HG03378 (cell line): ENCODE data around the gene DAO.

Experiments used
- ATAC-seq: cut with Tn5 transposase; IDR thresholded peaks from one replicate; pipeline ENCODE4 v1.9.1; 2021; ENCODE audit warnings: mild to moderate bottlenecking, moderate library complexity; ENCODE audit not compliant: unreplicated experiment

Gene DAO

DNA sequence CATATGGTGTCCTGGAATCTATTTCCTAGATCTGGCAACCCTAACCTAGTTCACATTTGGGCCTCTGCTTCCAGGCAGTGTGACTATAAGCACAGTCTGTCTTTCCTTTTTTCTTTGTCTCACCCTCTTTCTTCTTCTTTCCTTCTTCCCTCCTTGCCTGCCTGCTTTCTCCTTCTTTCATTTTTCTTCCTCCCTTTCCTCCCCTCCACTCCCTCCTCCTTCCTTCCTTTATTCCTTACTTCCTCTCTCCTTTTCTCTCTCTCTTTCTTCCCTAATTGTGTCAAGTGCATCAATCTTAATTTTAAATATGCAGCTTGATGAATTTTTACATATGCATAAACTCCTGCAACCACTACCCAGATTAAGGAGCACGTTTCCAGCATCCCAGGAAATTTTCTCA, 4.6 kb upstream of the DAO start:
- no peak for ATAC-seq

DNA sequence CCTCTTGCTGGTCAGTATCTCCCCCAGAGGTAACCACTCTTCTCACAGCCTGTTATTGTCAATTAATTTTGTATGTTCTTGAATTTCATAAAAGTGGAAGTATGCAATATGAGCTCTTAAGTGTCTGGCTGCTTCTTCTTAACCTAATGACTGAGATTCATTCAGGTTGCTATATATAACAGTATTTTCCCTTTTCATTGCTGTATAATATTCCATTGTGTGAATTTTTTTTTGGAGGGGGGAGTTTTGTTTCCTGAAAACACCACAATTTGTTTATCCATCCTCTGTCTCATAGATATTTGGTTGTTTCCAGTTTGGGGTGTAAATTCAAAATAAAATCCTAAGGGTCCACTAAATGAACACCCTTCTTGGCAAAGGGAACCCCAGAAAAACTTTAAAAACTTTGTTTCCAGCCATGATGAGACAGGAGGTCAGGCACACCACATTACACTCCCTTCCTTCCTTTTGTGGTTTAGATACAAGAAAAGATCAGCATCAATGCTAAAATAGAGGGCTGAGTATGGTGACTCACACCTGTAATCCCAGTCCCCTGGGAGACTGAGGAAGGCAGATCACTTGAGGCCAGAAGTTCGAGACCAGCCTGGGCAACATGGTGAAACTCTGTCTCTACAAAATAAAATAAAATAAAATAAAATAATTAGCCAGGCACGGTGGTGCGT, 4.1 kb upstream of the DAO start:
- ATAC-seq: no peak

DNA sequence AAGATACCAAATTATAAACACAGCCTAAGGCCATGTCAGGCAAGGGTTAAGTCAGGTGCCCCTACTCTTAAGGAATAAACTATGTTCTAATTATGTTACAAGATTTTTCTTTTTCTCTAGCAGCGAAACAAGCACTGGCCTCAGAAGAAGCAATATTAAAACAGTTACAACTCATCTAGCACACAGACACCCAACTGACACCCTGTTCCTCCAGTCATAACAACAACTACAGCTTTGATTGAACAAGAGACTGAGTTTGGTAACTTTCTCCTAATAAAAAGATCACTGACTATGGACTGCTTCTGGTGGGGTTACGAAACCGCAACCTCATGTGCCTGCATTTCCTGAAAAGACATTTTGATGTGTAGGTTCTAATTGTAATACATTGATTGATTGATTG, 3.3 kb upstream of the DAO start:
- ATAC-seq: no peak

DNA sequence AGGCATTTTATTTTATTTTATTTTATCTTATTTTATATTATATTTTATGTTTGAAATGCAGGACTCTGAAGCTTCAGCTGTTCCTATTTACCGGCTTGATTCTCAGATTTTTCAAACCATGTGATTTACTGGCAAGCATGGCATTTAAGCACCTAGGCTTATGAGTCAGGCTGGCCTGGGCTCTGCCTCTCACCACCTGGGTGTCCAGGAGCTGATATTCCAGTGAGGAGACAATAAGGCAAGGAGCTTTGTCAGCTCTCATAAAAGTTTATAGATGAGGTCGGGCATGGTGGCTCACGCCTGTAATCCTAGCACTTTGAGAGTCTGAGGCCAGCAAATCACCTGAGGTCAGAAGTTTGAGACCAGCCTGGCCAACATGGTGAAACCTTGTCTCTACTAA, 2.1 kb downstream of the DAO start:
- no peak for ATAC-seq

DNA sequence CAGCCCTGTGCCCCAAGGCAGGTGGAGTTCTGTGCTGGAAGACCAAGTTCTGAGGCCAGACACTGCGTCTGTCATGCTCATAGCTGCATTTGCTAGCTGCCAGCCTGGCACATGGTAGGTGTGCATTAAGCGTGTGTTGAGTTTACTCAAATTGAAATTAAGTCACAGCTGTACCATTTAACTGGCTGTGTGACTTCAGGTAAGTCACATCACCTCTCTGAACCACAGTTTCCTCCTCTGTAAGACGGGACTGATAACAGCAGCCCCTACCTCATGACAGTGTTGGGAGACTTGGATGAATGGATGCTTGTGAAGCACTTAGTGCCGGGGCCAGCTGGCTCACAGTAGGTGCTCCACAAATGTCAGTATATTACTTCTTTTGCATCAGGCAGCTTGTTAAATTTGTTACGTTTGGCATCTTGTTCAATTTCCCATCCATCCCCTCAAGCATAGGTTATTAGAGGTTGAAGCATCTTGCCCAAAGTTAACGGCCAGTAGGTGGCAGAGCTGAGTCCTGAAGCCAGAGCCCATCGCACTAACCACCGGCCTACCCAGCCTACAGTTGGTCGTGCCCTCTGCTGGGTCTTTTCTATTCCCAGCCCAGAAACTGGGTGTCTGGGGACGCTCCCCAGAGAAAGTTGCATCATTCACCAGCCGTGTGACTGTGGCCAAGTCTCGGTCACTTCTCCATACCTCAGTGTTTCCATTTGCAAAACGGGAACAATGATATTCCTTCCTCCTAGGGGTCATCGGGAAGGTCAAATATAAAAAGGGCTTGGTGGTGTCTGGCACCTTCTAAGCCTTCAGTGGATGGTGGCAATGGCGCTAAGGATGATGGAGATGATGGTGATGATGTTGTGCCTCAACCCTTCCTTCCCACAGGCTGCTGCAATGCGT, 4.5 kb downstream of the DAO start:
- ATAC-seq: no peak

DNA sequence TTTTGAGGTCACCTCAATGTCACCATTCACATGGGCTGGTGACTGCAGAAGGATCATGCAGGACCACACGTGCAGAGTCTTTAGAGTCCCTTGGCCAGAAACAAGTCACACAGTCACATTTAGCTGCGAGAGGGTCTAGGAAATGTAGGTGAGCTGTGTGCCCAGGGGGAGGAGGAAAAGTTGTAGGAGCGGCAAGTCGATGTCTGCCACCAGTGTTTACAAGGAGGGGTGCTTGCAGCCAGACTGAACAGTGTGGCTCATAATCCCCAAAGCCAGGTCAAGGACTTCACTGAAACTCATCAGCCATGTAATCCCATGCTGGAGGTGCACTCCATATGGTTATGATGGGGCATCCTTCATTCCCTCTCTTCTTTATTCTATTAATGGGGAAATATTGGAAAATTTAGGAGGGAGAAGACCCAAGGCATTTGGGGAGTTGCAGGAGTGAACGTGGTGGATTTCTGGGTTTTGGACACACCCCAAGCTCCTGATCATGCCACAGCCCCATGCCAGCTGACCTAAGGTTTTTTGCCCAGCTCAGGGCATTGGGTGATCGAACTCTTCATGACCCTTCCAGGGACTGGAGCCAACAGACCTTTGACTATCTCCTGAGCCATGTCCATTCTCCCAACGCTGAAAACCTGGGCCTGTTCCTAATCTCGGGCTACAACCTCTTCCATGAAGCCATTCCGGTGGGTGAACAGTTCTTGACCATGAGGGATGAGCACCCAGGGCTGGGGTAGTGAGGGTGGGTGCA, 7.2 kb downstream of the DAO start:
- no peak for ATAC-seq

DNA sequence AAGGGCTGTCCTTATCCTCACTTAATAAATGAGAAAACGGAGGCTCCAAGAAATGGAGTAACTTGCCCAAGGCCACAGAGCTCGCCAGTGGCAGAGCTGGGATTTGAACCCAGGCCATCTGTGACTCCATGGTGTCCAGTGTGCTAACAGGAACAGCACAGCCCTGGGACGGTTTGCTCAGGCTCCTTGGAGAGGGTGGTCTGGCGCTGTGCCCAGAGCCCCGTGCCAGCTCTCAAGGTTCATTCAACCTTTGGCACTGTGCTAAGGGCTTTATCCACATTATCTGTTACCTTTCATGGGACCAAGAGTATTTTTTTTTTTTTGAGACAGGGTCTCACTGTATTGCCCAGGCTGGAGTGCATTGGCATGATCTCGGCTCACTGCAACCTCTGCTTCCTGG, 8.1 kb downstream of the DAO start:
- ATAC-seq: no peak

DNA sequence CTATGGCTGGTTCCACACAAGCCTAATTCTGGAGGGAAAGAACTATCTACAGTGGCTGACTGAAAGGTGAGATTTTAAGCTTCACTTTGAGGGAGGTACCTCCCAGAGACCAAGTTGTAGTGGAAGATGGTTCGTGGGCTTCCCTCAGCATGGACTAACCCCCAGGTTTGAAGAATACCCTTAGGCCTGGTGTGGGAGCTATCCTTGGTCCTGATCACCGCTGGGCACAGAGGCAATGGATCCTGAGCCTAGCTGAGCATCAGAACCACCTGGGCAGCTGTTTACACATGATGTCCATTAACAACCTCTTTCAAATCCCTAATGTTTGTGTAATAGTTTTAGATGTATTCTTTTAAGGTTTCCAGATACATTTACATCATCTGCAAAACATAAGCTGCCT, 10.3 kb downstream of the DAO start:
- ATAC-seq: no peak

DNA sequence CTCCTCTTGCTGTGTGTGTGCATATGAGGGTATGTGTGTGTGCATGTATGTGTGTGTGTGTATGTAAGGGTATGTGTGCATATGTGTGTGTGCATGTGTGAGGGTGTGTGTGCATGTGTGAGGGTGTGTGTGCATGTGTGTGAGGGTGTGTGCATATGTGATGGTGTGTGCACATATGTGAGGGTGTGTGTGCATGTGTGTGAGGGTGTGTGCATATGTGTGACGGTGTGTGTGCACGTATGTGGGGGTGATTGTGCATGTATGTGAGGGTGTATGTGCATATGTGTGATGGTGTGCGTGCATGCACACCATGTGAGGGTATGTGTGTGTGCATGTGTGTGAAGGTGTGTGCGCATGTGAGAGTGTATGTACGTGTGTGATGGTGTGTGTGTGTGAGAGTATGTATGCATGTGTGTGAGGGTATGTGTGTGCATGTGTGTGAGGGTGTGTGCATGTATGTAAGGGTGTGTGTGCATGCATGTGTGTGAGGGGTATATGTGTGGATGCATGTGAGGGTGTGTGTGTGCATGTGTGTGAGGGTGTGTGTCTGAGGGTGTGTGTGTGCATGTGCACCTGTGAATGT, 15.4 kb downstream of the DAO start:
- ATAC-seq: no peak

DNA sequence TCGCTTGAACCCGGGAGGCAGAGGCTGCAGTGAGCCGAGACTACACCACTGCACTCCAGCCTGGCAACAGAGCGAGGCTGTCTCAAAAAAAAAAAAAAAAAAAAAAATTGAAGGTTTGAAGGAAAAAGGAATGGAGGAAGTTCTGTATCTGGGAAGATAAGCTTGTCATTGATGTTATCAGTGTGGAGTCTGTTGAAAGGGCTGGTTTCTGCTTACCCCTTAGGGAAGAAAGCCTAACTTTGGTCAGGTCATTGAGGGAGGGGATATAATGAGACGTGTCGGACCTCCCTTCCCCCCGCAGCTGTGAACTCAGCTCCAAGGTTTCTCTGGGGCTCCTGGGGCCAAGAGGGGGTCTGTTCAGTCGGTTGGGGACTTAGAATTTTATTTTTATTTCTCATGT, 16.4 kb downstream of the DAO start:
- no peak for ATAC-seq

DNA sequence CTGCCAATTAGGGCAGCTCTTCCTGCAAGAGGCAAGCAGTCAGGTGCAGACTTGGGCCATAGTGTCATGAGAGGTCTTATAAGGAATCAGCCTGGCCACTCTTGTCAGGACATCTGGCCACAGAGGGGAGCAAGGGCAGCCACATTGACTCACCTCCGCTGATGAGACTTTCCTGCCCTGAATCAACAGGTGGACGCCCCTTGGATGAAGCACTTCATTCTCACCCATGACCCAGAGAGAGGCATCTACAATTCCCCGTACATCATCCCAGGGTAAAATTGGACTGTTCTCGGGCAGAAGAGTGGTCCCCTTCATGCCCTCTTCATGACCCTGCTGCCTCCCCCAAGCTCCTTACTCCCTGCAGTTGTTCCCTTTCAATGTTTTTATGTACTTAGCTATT, 16.9 kb downstream of the DAO start:
- ATAC-seq: no peak

DNA sequence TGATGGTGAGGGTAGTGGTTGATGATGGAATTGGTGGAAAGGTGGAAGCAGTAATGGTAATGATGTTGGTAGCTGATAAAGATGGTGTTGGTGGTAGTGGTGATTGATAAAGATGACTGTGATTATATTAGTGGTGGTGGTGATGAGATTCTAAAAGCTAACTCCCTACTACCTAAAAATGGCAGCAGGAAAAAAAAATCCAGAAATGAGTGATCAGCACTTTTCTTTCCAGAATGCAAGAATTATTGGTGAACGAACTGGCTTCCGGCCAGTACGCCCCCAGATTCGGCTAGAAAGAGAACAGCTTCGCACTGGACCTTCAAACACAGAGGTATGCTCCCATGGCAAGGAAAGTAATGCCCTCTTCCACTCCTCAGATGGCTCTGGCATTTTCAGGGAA, 19.3 kb downstream of the DAO start:
- no peak for ATAC-seq

DNA sequence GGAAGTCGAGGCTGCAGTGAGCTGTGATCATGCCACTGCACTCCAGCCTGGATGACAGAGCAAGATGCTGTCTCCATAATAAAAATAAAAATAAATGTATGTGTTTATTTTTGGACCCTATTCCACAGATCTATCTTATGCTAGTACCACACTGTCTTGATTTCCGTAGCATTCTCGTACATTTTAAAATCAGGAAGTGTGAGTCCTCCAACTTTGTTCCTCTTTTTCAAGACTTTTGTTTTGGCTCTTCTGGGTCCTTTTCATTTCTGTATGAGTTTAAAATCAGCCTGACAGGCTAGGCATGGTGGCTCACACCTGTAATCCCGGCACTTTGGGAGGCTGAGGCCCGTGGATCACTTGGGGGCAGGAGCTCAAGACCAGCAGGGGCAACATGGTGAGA, 25.8 kb downstream of the DAO start:
- no peak for ATAC-seq

DNA sequence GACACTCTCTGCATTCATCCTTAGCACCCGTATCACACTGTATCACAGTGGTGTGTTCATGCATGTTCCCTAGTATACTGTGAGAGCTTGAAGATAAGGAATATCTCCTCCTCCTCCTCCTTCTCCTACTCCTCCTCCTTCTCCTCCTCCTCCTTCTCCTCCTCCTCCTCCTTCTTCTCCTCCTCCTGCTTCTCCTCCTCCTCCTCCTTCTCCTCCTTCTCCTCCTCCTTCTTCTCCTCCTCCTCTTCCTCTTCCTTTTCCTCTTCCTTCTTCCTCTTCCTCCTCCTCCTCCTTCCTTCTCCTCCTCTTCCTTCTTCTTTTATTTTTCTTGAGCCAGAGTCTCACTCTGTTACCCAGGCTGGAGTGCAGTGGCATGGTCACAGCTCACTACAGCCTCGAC, 27.1 kb downstream of the DAO start:
- ATAC-seq: no peak

DNA sequence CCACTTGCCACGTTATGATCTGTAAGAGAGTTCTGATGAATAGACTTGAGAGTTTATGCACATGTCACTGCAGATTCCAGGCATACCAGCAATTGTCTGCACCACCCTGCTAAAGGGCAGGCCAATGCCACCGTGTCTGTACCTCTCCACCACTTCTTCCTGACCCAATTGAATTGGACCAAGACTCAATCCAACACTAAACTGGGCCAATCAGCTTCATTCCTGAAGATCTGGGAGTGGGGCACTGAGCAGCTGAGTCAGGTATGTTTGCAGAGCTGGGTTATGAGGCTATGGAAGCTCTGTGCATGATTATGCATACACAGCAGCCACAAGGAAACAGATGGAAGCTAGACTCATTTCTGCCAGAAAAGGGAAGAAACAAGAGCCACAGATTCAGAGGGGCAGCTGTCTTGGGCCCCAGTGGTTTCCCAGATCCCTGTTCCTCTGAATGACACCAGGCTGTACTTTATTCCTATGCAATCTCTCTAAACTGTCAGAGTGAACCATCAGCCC, 28.0 kb downstream of the DAO start:
- ATAC-seq: no peak

DNA sequence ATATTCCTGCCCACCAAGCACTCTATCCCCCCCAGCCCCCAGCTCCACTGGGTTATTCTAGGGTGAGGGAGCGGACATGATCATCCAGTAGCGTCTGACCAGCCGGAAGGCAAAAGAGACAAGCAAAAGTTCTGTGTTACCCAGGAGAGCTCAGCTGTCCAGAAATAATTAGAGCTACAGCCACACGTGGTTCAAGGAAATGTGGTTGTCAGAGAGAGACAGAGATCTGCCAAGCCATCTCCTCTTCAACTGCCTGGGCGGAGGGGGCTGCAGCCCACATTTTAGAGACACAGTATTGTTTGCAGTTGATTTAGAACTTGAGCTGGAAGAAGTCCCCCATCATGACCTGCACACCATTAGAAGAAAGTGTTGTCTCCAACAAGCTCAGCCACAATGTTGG, 30.4 kb downstream of the DAO start:
- ATAC-seq: no peak

DNA sequence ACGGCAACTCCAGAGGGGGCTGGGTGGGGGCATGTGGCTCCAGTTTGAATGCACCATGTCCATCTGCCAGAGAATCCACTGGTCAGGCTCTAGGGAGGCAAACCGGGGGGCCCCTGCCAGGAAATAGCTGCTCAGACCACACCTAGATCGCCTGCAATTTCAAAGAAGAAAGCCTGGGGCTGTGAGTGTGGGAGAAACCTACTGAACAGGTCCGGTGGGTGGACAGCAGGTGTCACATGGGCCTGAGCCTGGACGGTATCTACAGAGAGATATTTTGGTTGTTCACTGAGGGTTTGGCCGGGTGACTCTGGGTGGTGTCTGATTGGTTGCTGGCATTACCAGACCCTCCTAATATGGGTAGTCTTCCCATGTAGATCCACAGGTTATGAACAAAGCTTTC, 32.0 kb downstream of the DAO start:
- no peak for ATAC-seq

DNA sequence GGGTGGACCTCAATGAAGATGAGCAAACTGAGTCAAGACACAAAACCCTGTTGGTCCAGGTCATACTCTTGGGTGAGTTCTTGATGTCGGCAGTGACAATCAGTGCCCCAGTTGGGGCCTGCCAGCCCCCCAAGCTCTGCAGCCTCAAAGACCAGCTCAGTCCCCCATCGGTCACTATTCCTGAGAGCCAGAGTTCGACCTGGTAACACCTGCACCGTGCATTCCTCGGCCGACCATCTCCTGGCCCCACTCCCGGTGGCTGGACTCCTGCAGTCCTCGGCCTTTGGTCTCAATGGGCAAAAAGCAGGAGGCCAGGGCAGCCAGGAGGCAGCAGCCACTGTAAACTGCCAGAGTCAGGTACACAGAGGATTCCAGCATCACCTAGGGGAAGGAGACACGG, 32.5 kb downstream of the DAO start:
- no peak for ATAC-seq

DNA sequence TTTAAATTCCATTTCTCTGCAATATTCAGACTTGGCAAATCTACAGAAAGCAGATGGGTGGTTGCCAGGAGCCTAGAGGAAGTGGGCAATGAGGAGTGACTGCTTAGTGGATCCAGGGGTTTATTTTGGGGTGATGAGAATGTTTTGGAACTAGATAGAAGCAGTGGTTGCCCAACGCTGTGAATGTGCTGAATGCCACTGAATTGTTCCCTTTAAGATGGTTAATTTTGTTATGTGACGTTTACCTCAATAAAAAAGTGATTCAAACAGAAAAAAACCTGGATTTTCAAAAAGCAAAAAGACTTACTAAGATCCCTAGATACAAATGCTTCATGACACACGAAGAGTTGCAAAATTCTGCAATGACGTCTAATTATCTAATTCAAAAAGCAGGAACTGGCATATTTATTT, 34.2 kb downstream of the DAO start:
- no peak for ATAC-seq

DNA sequence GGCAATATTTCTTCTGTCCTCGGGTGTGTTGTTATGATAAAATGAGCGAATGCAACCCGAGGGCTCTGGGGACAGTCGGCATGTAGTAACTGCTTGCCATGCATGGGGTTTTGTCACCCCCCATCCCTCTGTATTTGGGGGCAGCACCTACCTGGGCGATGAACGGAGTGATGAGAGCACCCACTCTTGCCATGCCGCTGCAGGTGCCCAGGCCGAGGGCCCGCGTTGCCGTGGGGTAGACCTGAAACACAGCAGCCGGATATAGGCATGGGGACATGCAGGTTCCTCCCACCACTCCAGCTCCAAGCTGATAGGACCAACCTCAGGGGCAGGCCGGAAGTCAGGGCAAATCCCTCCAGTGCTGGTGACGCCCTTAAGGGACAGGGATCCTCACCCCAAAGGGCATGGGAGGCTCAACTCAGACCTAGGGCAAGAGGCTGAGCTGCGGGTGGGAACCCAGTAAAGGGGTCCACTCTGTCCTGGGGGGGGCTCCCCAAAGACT, 35.8 kb downstream of the DAO start:
- no peak for ATAC-seq

DNA sequence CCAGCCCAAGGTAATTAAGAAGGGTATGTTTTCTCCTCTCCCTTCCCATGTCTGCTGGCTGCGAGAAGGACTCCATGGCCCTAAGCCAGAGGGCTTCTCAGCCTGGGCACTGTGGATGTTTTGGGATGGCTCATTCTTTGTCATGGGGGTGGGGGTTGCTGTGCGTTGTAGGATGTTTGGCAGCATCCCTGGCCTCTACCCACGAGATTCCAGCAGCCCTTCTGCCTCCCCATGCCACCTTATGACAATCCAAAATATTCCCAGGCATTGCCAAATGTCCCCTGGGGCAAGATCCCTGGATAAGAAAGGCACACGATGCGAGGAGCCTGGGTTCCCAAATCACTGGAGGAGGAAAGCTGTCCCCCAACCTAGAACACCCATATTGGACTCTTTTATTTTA, 36.4 kb downstream of the DAO start:
- ATAC-seq: no peak
